SK-N-SH treated with all-trans-retinoic acid at 6 μM for 48 hours (cell line): ENCODE data around the gene ZBED4.

ENCODE experiments used
- ATAC-seq: fragments of 200-7000 bp; cut with Tn5 transposase; 3 replicates; pipeline ENCODE4 v1.9.1; 2020; ENCODE audit warnings: mild to moderate bottlenecking, moderate library complexity
- BACH2 ChIP-seq: fragments of 250-450 bp; sonication (Bioruptor Pico); IDR thresholded peaks from 2 replicates; pipeline ENCODE4 v1.9.0; 2021; ENCODE audit warnings: mild to moderate bottlenecking, borderline replicate concordance
- CREB5 ChIP-seq: fragments of 250-450 bp; sonication (Bioruptor Pico); IDR thresholded peaks from 2 replicates; pipeline ENCODE4 v1.5.1; 2020; ENCODE audit warnings: low read depth, mild to moderate bottlenecking, moderate library complexity
- CSDC2 ChIP-seq: fragments of 250-450 bp; sonication (Bioruptor Pico); IDR thresholded peaks from 2 replicates; pipeline ENCODE4 v1.5.0; 2020; ENCODE audit warnings: mild to moderate bottlenecking, moderate library complexity
- CSRNP3 ChIP-seq: fragments of 250-450 bp; sonication (Bioruptor Pico); IDR thresholded peaks from 2 replicates; pipeline ENCODE4 v1.5.1; 2021; ENCODE audit warnings: mild to moderate bottlenecking, moderate library complexity
- ESRRG ChIP-seq: fragments of 250-450 bp; sonication (Bioruptor Pico); IDR thresholded peaks from 2 replicates; pipeline ENCODE4 v1.6.1; 2021; ENCODE audit warnings: mild to moderate bottlenecking
- GLIS3 ChIP-seq: fragments of 250-450 bp; sonication (Bioruptor Pico); IDR thresholded peaks from 2 replicates; pipeline ENCODE4 v1.5.0; 2020; ENCODE audit warnings: mild to moderate bottlenecking, moderate library complexity
- OSR1 ChIP-seq: fragments of 250-450 bp; sonication (Bioruptor Pico); IDR thresholded peaks from 2 replicates; pipeline ENCODE4 v1.8.0; 2022; ENCODE audit warnings: moderate library complexity, mild to moderate bottlenecking, inconsistent platforms
- PATZ1 ChIP-seq: fragments of 250-450 bp; sonication (Bioruptor Pico); IDR thresholded peaks from 2 replicates; pipeline ENCODE4 v1.8.0; 2020; ENCODE audit warnings: mild to moderate bottlenecking, moderate library complexity, borderline replicate concordance
- POU6F1 ChIP-seq: fragments of 250-450 bp; sonication (Bioruptor Pico); IDR thresholded peaks from 2 replicates; pipeline ENCODE4 v1.8.0; 2021; ENCODE audit warnings: low read depth, mild to moderate bottlenecking, moderate library complexity, borderline replicate concordance
- PPARA ChIP-seq: fragments of 250-450 bp; sonication (Bioruptor Pico); IDR thresholded peaks from 2 replicates; pipeline ENCODE4 v1.5.0; 2020; ENCODE audit warnings: mild to moderate bottlenecking, borderline replicate concordance
- TSHZ2 ChIP-seq: fragments of 250-450 bp; sonication (Bioruptor Pico); IDR thresholded peaks from 2 replicates; pipeline ENCODE4 v1.5.0; 2020; ENCODE audit warnings: mild to moderate bottlenecking, moderate library complexity
- ZC3H10 ChIP-seq: fragments of 250-450 bp; sonication (Bioruptor Pico); IDR thresholded peaks from 2 replicates; pipeline ENCODE4 v1.5.1; 2021; ENCODE audit warnings: mild to moderate bottlenecking, moderate library complexity
- ZFP3 ChIP-seq: fragments of 250-450 bp; sonication (Bioruptor Pico); IDR thresholded peaks from 2 replicates; pipeline ENCODE4 v1.5.0; 2020; ENCODE audit warnings: mild to moderate bottlenecking, moderate library complexity
- ZFP30 ChIP-seq: fragments of 450-650 bp; formaldehyde crosslinking; IDR thresholded peaks from 2 replicates; pipeline ENCODE4 v1.5.0; 2022; ENCODE audit warnings: mild to moderate bottlenecking, moderate library complexity
- ZNF565 ChIP-seq: fragments of 450-650 bp; formaldehyde crosslinking; conservative IDR thresholded peaks from 2 replicates; pipeline ENCODE4 v1.5.0; 2020; ENCODE audit warnings: low read depth, mild to moderate bottlenecking, moderate library complexity
- ZNF70 ChIP-seq: fragments of 450-650 bp; formaldehyde crosslinking; IDR thresholded peaks from 2 replicates; pipeline ENCODE4 v1.5.0; 2020; ENCODE audit warnings: mild to moderate bottlenecking, moderate library complexity
- ZNF8 ChIP-seq: fragments of 450-650 bp; formaldehyde crosslinking; IDR thresholded peaks from 2 replicates; pipeline ENCODE4 v1.5.0; 2020; ENCODE audit warnings: mild to moderate bottlenecking, moderate library complexity

The ZBED4 gene

GRCh38 chr22:49848690-49849160, 4.9 kb upstream of the ZBED4 start:
- TF ChIP-seq ZC3H10 (CRISPR knock-in tag) (no peak), OSR1 (CRISPR knock-in tag) (no peak), BACH2 (CRISPR knock-in tag) (no peak), GLIS3 (no peak), ZNF8 (CRISPR knock-in tag) (no peak), CSDC2 (no peak), ZNF70 (CRISPR knock-in tag) (no peak), PATZ1 (CRISPR knock-in tag) (no peak), CSRNP3 (CRISPR knock-in tag) (no peak), PPARA (CRISPR knock-in tag) (no peak), ESRRG (no peak), ZFP30 (CRISPR knock-in tag) (no peak), ZFP3 (CRISPR knock-in tag) (no peak), POU6F1 (CRISPR knock-in tag) (no peak), TSHZ2 (CRISPR knock-in tag) (no peak)
- TF ChIP-seq, all 23 proteins: peak for 0
- no peak for ATAC-seq

GRCh38 chr22:49849161-49850020, 4.3 kb upstream of the ZBED4 start:
- no peak for TF ChIP-seq ZFP3 (CRISPR knock-in tag)

GRCh38 chr22:49850021-49850911, 3.4 kb upstream of the ZBED4 start:
- TF ChIP-seq CREB5 (CRISPR knock-in tag) (no peak), ZNF565 (CRISPR knock-in tag) (no peak), CSRNP3 (CRISPR knock-in tag) (no peak)
- no peak for ATAC-seq

More at GRCh38 chr22:49849161-49850020, 4.3 kb upstream of the ZBED4 start:
- no peak for ATAC-seq
